Osteoblast (primary cell): ENCODE data around the gene SLC44A4. TPM values are rescaled to one million over a fixed set of nuclear protein-coding genes. Genes with fewer than 3 reads are reported as not detected.
"Not testable (repeated sequence)": the region's sequence is repeated elsewhere in the genome, so short reads cannot be mapped to it uniquely, and the experiment has no call there.

ENCODE experiments used
- DNase-seq: peaks from one replicate; pipeline ENCODE4 v3.0.0; 2011; ENCODE audit warnings: low spot score, mixed read lengths; ENCODE audit not compliant: insufficient read length; ENCODE audit errors: missing footprints
- H2AFZ ChIP-seq: 2 replicates; pipeline ENCODE4 v1.6.0; 2011; ENCODE audit warnings: mild to moderate bottlenecking, low read length
- H3K27ac ChIP-seq: 2 replicates; pipeline ENCODE4 v1.5.1; 2011; ENCODE audit warnings: mild to moderate bottlenecking, low read depth, low read length, moderate library complexity
- H3K27me3 ChIP-seq: 2 replicates; pipeline ENCODE4 v1.6.0; 2012; ENCODE audit warnings: mild to moderate bottlenecking, control low read depth, inconsistent platforms, low read length, moderate library complexity; ENCODE audit not compliant: insufficient read depth
- H3K36me3 ChIP-seq: 2 replicates; pipeline ENCODE4 v1.5.1; 2011; ENCODE audit warnings: mild to moderate bottlenecking, low read length, control low read depth, moderate library complexity; ENCODE audit not compliant: insufficient read depth
- H3K4me1 ChIP-seq: 2 replicates; pipeline ENCODE4 v1.5.1; 2011; ENCODE audit warnings: mild to moderate bottlenecking, low read length, control low read depth, moderate library complexity; ENCODE audit not compliant: insufficient read depth
- H3K4me2 ChIP-seq: 2 replicates; pipeline ENCODE4 v1.6.0; 2011; ENCODE audit warnings: mild to moderate bottlenecking, low read length; ENCODE audit not compliant: insufficient read depth
- H3K4me3 ChIP-seq: fragments of 200-600 bp; sonication (generic); 3 replicates; pipeline ENCODE4 v1.5.1; 2012; ENCODE audit warnings: mild to moderate bottlenecking, low read length, inconsistent platforms; ENCODE audit not compliant: insufficient read depth
- H3K79me2 ChIP-seq: 2 replicates; pipeline ENCODE4 v1.6.0; 2012; ENCODE audit warnings: mild to moderate bottlenecking, low read length, control low read depth, inconsistent platforms; ENCODE audit not compliant: insufficient read depth
- H3K9me3 ChIP-seq: 2 replicates; pipeline ENCODE4 v1.5.1; 2011; ENCODE audit warnings: low read depth, low read length, control low read depth
- H4K20me1 ChIP-seq: 2 replicates; pipeline ENCODE4 v1.6.0; 2012; ENCODE audit warnings: mild to moderate bottlenecking, low read length, control low read depth; ENCODE audit not compliant: insufficient read depth
- total RNA-seq: library from RNA; depleted of rRNA; stranded (reverse); fragments of >200 nt; gene quantifications from 2 replicates; pipeline ENCODE4 v1.2.3, GENCODE V29; 2012
- TF ChIP-seq, protein P1 (sequence below): IDR thresholded peaks from 2 replicates; pipeline ENCODE4 v1.5.1; 2011; ENCODE audit warnings: mild to moderate bottlenecking, low read depth, low read length, moderate library complexity; ENCODE audit errors: extremely low read depth

Gene SLC44A4
- total RNA-seq, 1 donor, result not detected

DNA sequence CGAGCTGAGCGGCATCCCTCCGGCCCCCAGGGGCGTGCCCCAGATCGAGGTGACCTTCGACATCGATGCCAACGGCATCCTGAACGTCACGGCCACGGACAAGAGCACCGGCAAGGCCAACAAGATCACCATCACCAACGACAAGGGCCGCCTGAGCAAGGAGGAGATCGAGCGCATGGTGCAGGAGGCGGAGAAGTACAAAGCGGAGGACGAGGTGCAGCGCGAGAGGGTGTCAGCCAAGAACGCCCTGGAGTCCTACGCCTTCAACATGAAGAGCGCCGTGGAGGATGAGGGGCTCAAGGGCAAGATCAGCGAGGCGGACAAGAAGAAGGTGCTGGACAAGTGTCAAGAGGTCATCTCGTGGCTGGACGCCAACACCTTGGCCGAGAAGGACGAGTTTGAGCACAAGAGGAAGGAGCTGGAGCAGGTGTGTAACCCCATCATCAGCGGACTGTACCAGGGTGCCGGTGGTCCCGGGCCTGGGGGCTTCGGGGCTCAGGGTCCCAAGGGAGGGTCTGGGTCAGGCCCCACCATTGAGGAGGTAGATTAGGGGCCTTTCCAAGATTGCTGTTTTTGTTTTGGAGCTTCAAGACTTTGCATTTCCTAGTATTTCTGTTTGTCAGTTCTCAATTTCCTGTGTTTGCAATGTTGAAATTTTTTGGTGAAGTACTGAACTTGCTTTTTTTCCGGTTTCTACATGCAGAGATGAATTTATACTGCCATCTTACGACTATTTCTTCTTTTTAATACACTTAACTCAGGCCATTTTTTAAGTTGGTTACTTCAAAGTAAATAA, 61.5 kb downstream of the SLC44A4 start:
- peak; percentile 55 for DNase-seq
- not testable (repeated sequence) for H3K36me3 ChIP-seq, H4K20me1 ChIP-seq, H2AFZ ChIP-seq, H3K79me2 ChIP-seq, H3K9me3 ChIP-seq, H3K27ac ChIP-seq, H3K27me3 ChIP-seq
- TF ChIP-seq, protein P1, sequence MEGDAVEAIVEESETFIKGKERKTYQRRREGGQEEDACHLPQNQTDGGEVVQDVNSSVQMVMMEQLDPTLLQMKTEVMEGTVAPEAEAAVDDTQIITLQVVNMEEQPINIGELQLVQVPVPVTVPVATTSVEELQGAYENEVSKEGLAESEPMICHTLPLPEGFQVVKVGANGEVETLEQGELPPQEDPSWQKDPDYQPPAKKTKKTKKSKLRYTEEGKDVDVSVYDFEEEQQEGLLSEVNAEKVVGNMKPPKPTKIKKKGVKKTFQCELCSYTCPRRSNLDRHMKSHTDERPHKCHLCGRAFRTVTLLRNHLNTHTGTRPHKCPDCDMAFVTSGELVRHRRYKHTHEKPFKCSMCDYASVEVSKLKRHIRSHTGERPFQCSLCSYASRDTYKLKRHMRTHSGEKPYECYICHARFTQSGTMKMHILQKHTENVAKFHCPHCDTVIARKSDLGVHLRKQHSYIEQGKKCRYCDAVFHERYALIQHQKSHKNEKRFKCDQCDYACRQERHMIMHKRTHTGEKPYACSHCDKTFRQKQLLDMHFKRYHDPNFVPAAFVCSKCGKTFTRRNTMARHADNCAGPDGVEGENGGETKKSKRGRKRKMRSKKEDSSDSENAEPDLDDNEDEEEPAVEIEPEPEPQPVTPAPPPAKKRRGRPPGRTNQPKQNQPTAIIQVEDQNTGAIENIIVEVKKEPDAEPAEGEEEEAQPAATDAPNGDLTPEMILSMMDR, result peak; percentile 16
- H3K4me2 ChIP-seq, result peak overlapping the region; percentile 85
- peaks cover 27% of the 10 kb centered on the region for H3K4me1 ChIP-seq
- H3K4me3 ChIP-seq, result peak overlapping the region; percentile 67

DNA sequence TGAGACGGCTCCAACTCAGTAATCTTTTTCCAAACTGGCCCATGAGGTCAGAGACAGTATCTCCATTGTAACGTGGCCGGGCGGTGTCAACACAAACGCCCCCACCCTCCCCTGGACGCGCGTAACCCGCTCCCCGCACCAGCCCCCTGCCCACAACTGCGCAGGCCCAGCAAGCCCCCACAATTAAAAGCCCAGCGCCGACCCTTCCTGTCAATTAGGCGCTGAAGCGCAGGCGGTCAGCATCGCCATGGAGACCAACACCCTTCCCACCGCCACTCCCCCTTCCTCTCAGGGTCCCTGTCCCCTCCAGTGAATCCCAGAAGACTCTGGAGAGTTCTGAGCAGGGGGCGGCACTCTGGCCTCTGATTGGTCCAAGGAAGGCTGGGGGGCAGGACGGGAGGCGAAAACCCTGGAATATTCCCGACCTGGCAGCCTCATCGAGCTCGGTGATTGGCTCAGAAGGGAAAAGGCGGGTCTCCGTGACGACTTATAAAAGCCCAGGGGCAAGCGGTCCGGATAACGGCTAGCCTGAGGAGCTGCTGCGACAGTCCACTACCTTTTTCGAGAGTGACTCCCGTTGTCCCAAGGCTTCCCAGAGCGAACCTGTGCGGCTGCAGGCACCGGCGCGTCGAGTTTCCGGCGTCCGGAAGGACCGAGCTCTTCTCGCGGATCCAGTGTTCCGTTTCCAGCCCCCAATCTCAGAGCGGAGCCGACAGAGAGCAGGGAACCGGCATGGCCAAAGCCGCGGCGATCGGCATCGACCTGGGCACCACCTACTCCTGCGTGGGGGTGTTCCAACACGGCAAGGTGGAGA, 63.6 kb downstream of the SLC44A4 start, which contains the start of the genes HSPA1A and HSPA1L:
HSPA1A (plus strand) TSS at position 519 of the 814 bp plus-strand sequence; CDS start at position 733, 214 bp downstream.
HSPA1L (minus strand) TSS at position 259 of the 814 bp plus-strand sequence. CDS start 3,311 bp downstream, outside the sequence.
- H3K9me3 ChIP-seq, result no peaks in the 10 kb centered on the region
- peak within 1 kb of the TSS; percentile 76 for H3K27ac ChIP-seq
- no peaks in the 10 kb centered on the region for H4K20me1 ChIP-seq
- peaks cover 25% of the 10 kb centered on the region for H3K4me1 ChIP-seq
- DNase-seq, result peak; percentile 96
- TF ChIP-seq, protein P1, result no peak
- peaks cover 4% of the 10 kb centered on the region for H3K79me2 ChIP-seq
- H3K36me3 ChIP-seq, result no peaks in the 10 kb centered on the region
- peak within 1 kb of the TSS; percentile 75 for H3K4me3 ChIP-seq
- peak within 1 kb of the TSS; percentile 84 for H3K4me2 ChIP-seq
- H2AFZ ChIP-seq, result peak within 1 kb of the TSS; percentile 84
- no peaks in the 10 kb centered on the region for H3K27me3 ChIP-seq

DNA sequence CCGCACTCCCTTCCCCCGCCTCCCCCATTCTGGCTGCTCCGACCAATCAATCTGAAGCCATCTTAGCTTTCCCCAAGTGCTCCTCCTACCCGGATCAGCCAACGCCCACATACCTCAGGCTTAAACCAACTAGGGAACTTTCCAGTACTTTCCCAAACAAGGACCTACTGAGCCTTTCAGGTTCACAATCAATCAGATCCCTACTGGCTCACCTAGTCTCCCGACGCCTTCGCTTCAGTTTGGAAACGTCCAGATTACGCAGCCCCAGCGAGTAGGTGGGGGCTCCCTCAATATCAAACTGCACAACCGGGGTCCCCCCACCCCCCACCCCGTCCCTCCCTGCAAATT, 64.1 kb downstream of the SLC44A4 start:
- peak overlapping the region; percentile 81 for H2AFZ ChIP-seq
- peaks cover 25% of the 10 kb centered on the region for H3K4me1 ChIP-seq
- H3K9me3 ChIP-seq, result no peaks in the 10 kb centered on the region
- H3K79me2 ChIP-seq, result peaks cover 4% of the 10 kb centered on the region
- peak overlapping the region; percentile 75 for H3K4me3 ChIP-seq
- TF ChIP-seq, protein P1, result no peak
- H3K27me3 ChIP-seq, result no peaks in the 10 kb centered on the region
- peak overlapping the region; percentile 76 for H3K27ac ChIP-seq
- H4K20me1 ChIP-seq, result no peaks in the 10 kb centered on the region
- no peaks in the 10 kb centered on the region for H3K36me3 ChIP-seq
- DNase-seq, result peak; percentile 97
- peak overlapping the region; percentile 84 for H3K4me2 ChIP-seq

DNA sequence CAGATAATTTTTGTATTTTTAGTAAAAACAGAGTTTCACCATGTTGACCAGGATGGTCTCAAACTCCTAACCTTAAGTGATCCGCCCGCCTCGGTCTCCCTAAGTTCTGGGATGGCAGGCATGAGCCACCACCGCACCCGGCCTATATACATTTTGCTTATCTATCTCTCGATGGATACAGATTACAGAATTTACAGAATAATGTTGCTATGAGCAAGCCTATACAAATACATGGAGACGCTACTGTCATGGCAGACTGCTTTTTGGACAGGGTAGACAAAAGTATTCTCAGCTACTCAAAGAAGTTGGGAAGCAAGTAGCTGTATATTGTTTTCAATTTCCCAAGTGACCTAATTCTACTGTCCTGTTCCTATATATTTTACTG, 65.3 kb downstream of the SLC44A4 start:
- Histone ChIP-seq H3K9me3 (no peaks in the 10 kb centered on the region), H3K4me1 (peaks cover 18% of the 10 kb centered on the region), H3K27ac (peak overlapping the region; percentile 56), H3K79me2 (peaks cover 4% of the 10 kb centered on the region), H3K4me3 (peak overlapping the region; percentile 30), H2AFZ (peak overlapping the region; percentile 71), H3K4me2 (peak overlapping the region; percentile 84), H4K20me1 (no peaks in the 10 kb centered on the region), H3K27me3 (no peaks in the 10 kb centered on the region), H3K36me3 (no peaks in the 10 kb centered on the region)
- no peak for DNase-seq
- TF ChIP-seq, protein P1, result no peak
